T-helper 1 cell treated with Interleukin-12 subunit alpha and Interleukin-12 subunit beta and Interleukin-4 antibody, amounts not matched to agents 30 μg/mL and 1 μg/mL, for 36 hours (primary cell): ENCODE results near the gene RMND5A.
A peak's percentile ranks its signal among the peaks of the same experiment; 100 is the strongest.
"Not testable (repeated sequence)": the region's sequence is repeated elsewhere in the genome, so short reads cannot be mapped to it uniquely, and the experiment has no call there.

Source experiments
- H3K27ac Mint-ChIP-seq: one replicate; pipeline ENCODE4 v1.8.0; 2021; ENCODE audit warnings: mild to moderate bottlenecking, mixed read lengths
- H3K27me3 Mint-ChIP-seq: one replicate; pipeline ENCODE4 v1.8.0; 2021; ENCODE audit warnings: low read depth, mixed read lengths
- H3K36me3 Mint-ChIP-seq: one replicate; pipeline ENCODE4 v1.8.0; 2021; ENCODE audit warnings: low read depth, mixed read lengths
- H3K4me1 Mint-ChIP-seq: one replicate; pipeline ENCODE4 v1.8.0; 2021; ENCODE audit warnings: low read depth, mixed read lengths
- H3K4me3 Mint-ChIP-seq: one replicate; pipeline ENCODE4 v1.8.0; 2021; ENCODE audit warnings: mild to moderate bottlenecking, moderate library complexity, mixed read lengths
- H3K9me3 Mint-ChIP-seq: one replicate; pipeline ENCODE4 v1.8.0; 2021; ENCODE audit warnings: mixed read lengths

The RMND5A gene

GRCh38 chr2:86719637-86720539 is at the start of gene RMND5A:
RMND5A (plus strand) TSS chr2:86720291; CDS start chr2:86720668, 377 bp downstream.
- Mint-ChIP-seq H3K27ac (peak within 1 kb of the TSS; percentile 79), H3K4me3 (peak within 1 kb of the TSS; percentile 82)
- not testable (repeated sequence) for H3K4me1 Mint-ChIP-seq, H3K36me3 Mint-ChIP-seq, H3K9me3 Mint-ChIP-seq, H3K27me3 Mint-ChIP-seq

- Mint-ChIP-seq H3K4me1 (no peaks in the 10 kb centered on the region), H3K27ac (no peak overlapping the region), H3K4me3 (no peak overlapping the region), H3K36me3 (no peaks in the 10 kb centered on the region), H3K27me3 (no peaks in the 10 kb centered on the region), H3K9me3 (peaks cover 7% of the 10 kb centered on the region)
Observed at GRCh38 chr2:86671337-86671981, 48.6 kb upstream of the RMND5A start.

GRCh38 chr2:86672027-86672545 is 48.0 kb upstream of the RMND5A start:
- no peak overlapping the region for H3K4me3 Mint-ChIP-seq
- H3K4me1 Mint-ChIP-seq, result no peaks in the 10 kb centered on the region
- peaks cover 7% of the 10 kb centered on the region for H3K9me3 Mint-ChIP-seq
- no peak overlapping the region for H3K27ac Mint-ChIP-seq
- H3K36me3 Mint-ChIP-seq, result no peaks in the 10 kb centered on the region
- no peaks in the 10 kb centered on the region for H3K27me3 Mint-ChIP-seq

GRCh38 chr2:86673011-86673410 is 47.1 kb upstream of the RMND5A start:
- peaks cover 3% of the 10 kb centered on the region for H3K27me3 Mint-ChIP-seq
- no peaks in the 10 kb centered on the region for H3K36me3 Mint-ChIP-seq
- no peaks in the 10 kb centered on the region for H3K4me1 Mint-ChIP-seq
- no peaks in the 10 kb centered on the region for H3K9me3 Mint-ChIP-seq
- H3K27ac Mint-ChIP-seq, result no peak overlapping the region
- H3K4me3 Mint-ChIP-seq, result no peak overlapping the region

- Mint-ChIP-seq H3K4me1 (no peaks in the 10 kb centered on the region), H3K36me3 (no peaks in the 10 kb centered on the region), H3K27me3 (peaks cover 3% of the 10 kb centered on the region), H3K27ac (no peak overlapping the region), H3K9me3 (no peaks in the 10 kb centered on the region), H3K4me3 (no peak overlapping the region)
Observed at GRCh38 chr2:86673986-86674670, 46.0 kb upstream of the RMND5A start.

GRCh38 chr2:86675104-86675503 is 45.0 kb upstream of the RMND5A start:
- H3K27me3 Mint-ChIP-seq, result peaks cover 3% of the 10 kb centered on the region
- H3K9me3 Mint-ChIP-seq, result no peaks in the 10 kb centered on the region
- H3K36me3 Mint-ChIP-seq, result no peaks in the 10 kb centered on the region
- H3K4me1 Mint-ChIP-seq, result no peaks in the 10 kb centered on the region
- H3K27ac Mint-ChIP-seq, result no peak overlapping the region
- H3K4me3 Mint-ChIP-seq, result no peak overlapping the region

GRCh38 chr2:86675511-86676015 is 44.5 kb upstream of the RMND5A start:
- no peaks in the 10 kb centered on the region for H3K4me1 Mint-ChIP-seq
- no peak overlapping the region for H3K27ac Mint-ChIP-seq
- H3K27me3 Mint-ChIP-seq, result peaks cover 3% of the 10 kb centered on the region
- H3K4me3 Mint-ChIP-seq, result no peak overlapping the region
- no peaks in the 10 kb centered on the region for H3K36me3 Mint-ChIP-seq
- no peaks in the 10 kb centered on the region for H3K9me3 Mint-ChIP-seq

- H3K27me3 Mint-ChIP-seq, result peaks cover 3% of the 10 kb centered on the region
- H3K27ac Mint-ChIP-seq, result no peak overlapping the region
- no peaks in the 10 kb centered on the region for H3K4me1 Mint-ChIP-seq
- H3K9me3 Mint-ChIP-seq, result no peaks in the 10 kb centered on the region
- no peak overlapping the region for H3K4me3 Mint-ChIP-seq
- H3K36me3 Mint-ChIP-seq, result no peaks in the 10 kb centered on the region
Observed at GRCh38 chr2:86677816-86678215, 42.3 kb upstream of the RMND5A start.

- no peaks in the 10 kb centered on the region for H3K36me3 Mint-ChIP-seq
Observed at GRCh38 chr2:86679036-86679435, 41.1 kb upstream of the RMND5A start.

GRCh38 chr2:86685351-86685750 is 34.7 kb upstream of the RMND5A start:
- Mint-ChIP-seq H3K36me3 (no peaks in the 10 kb centered on the region), H3K27me3 (peaks cover 4% of the 10 kb centered on the region), H3K27ac (no peak overlapping the region), H3K4me3 (no peak overlapping the region), H3K9me3 (no peaks in the 10 kb centered on the region), H3K4me1 (no peaks in the 10 kb centered on the region)

More at GRCh38 chr2:86679036-86679435, 41.1 kb upstream of the RMND5A start:
- H3K27me3 Mint-ChIP-seq, result peaks cover 3% of the 10 kb centered on the region
- no peak overlapping the region for H3K4me3 Mint-ChIP-seq
- no peak overlapping the region for H3K27ac Mint-ChIP-seq
- H3K9me3 Mint-ChIP-seq, result no peaks in the 10 kb centered on the region
- H3K4me1 Mint-ChIP-seq, result no peaks in the 10 kb centered on the region

- no peaks in the 10 kb centered on the region for H3K36me3 Mint-ChIP-seq
- H3K4me1 Mint-ChIP-seq, result no peaks in the 10 kb centered on the region
- H3K27ac Mint-ChIP-seq, result no peak overlapping the region
- H3K27me3 Mint-ChIP-seq, result peaks cover 4% of the 10 kb centered on the region
- H3K4me3 Mint-ChIP-seq, result no peak overlapping the region
- peaks cover 5% of the 10 kb centered on the region for H3K9me3 Mint-ChIP-seq
Observed at GRCh38 chr2:86686460-86686859, 33.6 kb upstream of the RMND5A start.

GRCh38 chr2:86686905-86687304 is 33.2 kb upstream of the RMND5A start:
- peaks cover 4% of the 10 kb centered on the region for H3K27me3 Mint-ChIP-seq
- no peaks in the 10 kb centered on the region for H3K4me1 Mint-ChIP-seq
- H3K36me3 Mint-ChIP-seq, result no peaks in the 10 kb centered on the region
- H3K4me3 Mint-ChIP-seq, result no peak overlapping the region
- no peak overlapping the region for H3K27ac Mint-ChIP-seq
- H3K9me3 Mint-ChIP-seq, result peaks cover 5% of the 10 kb centered on the region

GRCh38 chr2:86695053-86695691 is 24.9 kb upstream of the RMND5A start:
- Mint-ChIP-seq H3K9me3 (peaks cover 29% of the 10 kb centered on the region), H3K4me1 (peaks cover 8% of the 10 kb centered on the region)

GRCh38 chr2:86697551-86698104 is 22.5 kb upstream of the RMND5A start:
- H3K4me1 Mint-ChIP-seq, result peaks cover 8% of the 10 kb centered on the region
- peaks cover 24% of the 10 kb centered on the region for H3K9me3 Mint-ChIP-seq
- H3K36me3 Mint-ChIP-seq, result peaks cover 6% of the 10 kb centered on the region
- no peak overlapping the region for H3K4me3 Mint-ChIP-seq
- peaks cover 9% of the 10 kb centered on the region for H3K27me3 Mint-ChIP-seq
- H3K27ac Mint-ChIP-seq, result no peak overlapping the region

More at GRCh38 chr2:86695053-86695691, 24.9 kb upstream of the RMND5A start:
- no peak overlapping the region for H3K27ac Mint-ChIP-seq
- H3K4me3 Mint-ChIP-seq, result no peak overlapping the region
- peaks cover 6% of the 10 kb centered on the region for H3K36me3 Mint-ChIP-seq
- peaks cover 9% of the 10 kb centered on the region for H3K27me3 Mint-ChIP-seq
